Measurements from ENCODE around the gene KCNJ14. TPM values are rescaled to one million over a fixed set of nuclear protein-coding genes. Genes with fewer than 3 reads are reported as not detected.

Gene KCNJ14
- total RNA-seq, 1 donor from 2014 or later: 3.7 TPM

DNA sequence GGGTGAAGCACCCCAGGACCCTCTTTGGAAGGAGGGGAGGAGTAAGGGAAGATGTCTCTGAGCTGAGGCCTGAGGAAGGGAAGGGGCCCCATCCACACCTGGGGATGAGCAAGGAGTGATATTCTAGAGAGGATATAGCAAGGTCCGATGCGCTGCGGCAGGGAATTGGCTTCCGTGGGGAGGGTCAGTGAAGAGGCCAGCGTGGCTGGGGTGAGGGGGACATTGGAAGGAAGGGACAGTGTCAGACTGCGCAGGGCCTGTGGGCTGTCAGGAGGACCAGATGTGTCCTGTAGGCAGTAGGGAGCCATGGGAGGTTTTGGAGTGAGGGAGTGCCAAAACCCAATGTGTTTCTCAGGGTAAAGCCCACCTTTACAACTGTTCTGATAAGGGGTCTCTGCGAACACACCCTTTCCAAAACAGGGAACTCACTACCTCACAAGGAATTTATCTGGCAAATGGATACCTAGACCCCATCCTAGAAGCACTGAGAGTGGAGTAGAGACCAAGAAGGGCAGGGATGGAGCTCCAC lies 52.6 kb downstream of the KCNJ14 start:
- no peak overlapping the region for H3K27ac ChIP-seq
- no peak for DNase-seq (ENCODE audit: extremely low spot score in 2 of 2)
- TF ChIP-seq POLR2A (IDR thresholded peaks at IDR 0.05) (no peak), POLR2AphosphoS5 (IDR thresholded peaks at IDR 0.05; ENCODE audit: insufficient read depth in 1 of 2, low read depth in 1 of 2) (no peak)
- TF ChIP-seq, protein P1, sequence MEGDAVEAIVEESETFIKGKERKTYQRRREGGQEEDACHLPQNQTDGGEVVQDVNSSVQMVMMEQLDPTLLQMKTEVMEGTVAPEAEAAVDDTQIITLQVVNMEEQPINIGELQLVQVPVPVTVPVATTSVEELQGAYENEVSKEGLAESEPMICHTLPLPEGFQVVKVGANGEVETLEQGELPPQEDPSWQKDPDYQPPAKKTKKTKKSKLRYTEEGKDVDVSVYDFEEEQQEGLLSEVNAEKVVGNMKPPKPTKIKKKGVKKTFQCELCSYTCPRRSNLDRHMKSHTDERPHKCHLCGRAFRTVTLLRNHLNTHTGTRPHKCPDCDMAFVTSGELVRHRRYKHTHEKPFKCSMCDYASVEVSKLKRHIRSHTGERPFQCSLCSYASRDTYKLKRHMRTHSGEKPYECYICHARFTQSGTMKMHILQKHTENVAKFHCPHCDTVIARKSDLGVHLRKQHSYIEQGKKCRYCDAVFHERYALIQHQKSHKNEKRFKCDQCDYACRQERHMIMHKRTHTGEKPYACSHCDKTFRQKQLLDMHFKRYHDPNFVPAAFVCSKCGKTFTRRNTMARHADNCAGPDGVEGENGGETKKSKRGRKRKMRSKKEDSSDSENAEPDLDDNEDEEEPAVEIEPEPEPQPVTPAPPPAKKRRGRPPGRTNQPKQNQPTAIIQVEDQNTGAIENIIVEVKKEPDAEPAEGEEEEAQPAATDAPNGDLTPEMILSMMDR (IDR thresholded peaks at IDR 0.05): no peak
- H3K27me3 ChIP-seq: peaks cover 4% of the 10 kb centered on the region
- no peak overlapping the region for H3K4me3 ChIP-seq
- no peaks in the 10 kb centered on the region for H3K9me3 ChIP-seq
- H3K36me3 ChIP-seq: no peaks in the 10 kb centered on the region
- intact Hi-C loops (cut with DNase I): no loop called here
- H3K4me1 ChIP-seq: peaks cover 9% of the 10 kb centered on the region

DNA sequence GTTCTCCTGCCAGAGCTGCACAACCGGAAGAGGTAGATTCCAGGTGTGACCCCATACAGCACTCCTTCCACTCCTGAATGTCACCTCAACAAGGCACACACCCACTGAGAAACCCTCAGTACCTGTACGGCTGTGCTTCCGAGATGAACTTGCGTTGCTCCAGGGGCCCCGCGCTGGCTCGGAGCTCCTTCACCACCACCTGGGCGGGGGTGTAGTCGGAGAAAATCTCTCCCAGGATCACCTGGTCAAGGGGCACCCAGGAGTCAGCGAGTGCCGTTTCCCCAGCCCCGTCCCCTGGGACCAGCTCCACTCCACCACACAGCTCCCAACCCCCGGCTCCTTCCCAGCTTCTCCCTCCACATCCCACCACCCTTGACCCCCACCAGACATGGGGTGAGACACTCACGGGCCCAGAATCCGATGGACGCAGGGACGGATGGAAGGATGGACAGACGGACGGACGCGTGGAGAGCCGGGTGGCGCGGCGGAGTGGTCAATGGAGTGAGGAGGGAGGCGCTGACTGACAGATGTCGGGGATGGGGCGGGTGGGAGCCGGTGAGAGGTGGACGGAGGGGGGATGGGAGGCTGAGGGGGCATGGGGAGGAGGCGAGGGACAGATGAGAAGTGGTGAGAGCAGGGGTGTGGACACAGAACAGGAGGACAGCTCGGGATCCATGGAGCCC lies 53.5 kb downstream of the KCNJ14 start:
- TF ChIP-seq POLR2AphosphoS5 (IDR thresholded peaks at IDR 0.05; ENCODE audit: insufficient read depth in 1 of 2, low read depth in 1 of 2) (no peak), POLR2A (IDR thresholded peaks at IDR 0.05) (no peak)
- TF ChIP-seq, protein P1 (IDR thresholded peaks at IDR 0.05): no peak
- no peak overlapping the region for H3K4me3 ChIP-seq
- no peak overlapping the region for H3K27ac ChIP-seq
- H3K4me1 ChIP-seq: peaks cover 16% of the 10 kb centered on the region
- intact Hi-C loops (cut with DNase I): no loop called here
- no peaks in the 10 kb centered on the region for H3K9me3 ChIP-seq
- no peak for DNase-seq (ENCODE audit: extremely low spot score in 2 of 2)
- no peaks in the 10 kb centered on the region for H3K36me3 ChIP-seq
- peaks cover 4% of the 10 kb centered on the region for H3K27me3 ChIP-seq

DNA sequence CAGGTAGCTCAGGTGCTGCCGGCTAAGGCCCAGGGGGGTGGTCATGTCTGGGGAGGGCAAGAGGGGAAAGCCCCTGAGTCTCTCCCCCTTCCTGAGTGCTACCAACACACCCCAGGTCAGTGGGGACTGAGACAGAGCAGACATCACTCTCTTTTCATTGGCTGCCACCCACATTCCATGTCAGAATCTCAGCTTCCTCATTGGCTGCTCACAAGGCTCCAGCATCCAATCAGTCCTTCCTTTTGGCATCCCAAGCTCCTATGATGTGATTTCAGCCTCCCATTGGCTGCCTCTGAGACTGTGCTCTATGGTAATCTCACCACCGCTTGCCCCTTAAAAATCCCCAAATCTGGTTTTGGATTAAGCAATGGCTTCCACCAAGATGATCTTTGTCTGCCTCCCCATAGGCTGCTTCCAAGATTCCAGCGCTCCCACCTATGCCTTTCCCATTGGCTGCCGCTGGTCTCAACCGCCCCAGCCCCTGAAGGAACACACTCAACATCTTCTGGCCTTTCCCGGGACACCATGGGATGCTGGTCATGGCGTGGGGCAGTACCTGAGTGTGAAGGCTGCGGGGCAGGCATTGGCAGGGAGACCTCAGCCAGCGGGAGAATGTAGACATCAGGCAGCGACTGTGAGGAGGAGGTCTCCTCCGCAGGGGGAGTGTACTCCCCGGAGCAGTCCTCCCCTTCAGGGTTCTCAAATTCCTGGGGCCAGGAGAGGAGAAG lies 54.3 kb downstream of the KCNJ14 start:
- no peaks in the 10 kb centered on the region for H3K9me3 ChIP-seq
- H3K27ac ChIP-seq: no peak overlapping the region
- DNase-seq (ENCODE audit: extremely low spot score in 2 of 2): no peak
- H3K27me3 ChIP-seq: peaks cover 4% of the 10 kb centered on the region
- no peak for TF ChIP-seq POLR2A (IDR thresholded peaks at IDR 0.05)
- no peak overlapping the region for H3K4me3 ChIP-seq
- peaks cover 18% of the 10 kb centered on the region for H3K4me1 ChIP-seq
- no peaks in the 10 kb centered on the region for H3K36me3 ChIP-seq
- intact Hi-C loops (cut with DNase I): no loop called here

DNA sequence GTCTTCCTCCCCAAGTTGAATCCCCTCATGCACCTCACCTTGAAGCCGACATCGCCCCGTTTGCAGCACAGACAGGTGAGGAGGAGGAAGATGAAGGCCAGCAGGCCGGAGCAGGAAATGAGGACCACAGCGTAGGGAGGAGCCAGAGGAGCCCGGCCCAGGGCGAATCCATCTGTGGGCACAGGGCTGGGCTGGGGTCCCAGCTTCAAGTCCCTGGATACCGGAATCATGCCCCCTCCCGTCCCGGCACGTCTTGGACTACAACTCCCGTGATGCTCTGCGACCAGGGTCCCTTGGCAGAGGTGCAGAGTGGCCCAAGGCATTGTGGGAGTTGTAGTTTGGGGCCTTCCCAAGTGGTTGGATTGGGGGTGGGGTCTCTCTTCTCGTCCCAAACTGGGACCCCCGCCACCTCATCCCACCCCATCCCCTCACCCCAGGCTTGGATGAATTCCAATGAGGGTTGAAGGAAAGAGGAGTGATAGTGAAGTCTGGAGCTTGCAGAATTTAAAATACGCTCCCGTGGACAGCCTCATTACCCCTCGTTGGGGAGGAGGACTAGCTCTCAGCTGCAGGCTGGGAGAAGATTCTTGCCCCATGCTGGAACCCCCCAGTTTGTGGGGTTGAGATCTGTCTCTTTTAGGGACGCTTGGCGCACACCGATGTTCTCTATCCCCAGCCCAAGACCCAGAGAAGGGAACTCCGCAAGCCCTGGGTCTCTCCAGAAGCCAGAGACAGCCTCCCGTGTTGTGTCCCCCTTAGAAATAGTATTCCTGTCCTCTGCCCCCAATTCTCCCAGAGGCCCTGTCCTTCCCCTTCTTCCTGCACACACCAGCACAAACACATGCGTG lies 55.3 kb downstream of the KCNJ14 start:
- H3K36me3 ChIP-seq: no peaks in the 10 kb centered on the region
- peaks cover 18% of the 10 kb centered on the region for H3K4me1 ChIP-seq
- H3K27ac ChIP-seq: no peak overlapping the region
- H3K9me3 ChIP-seq: no peaks in the 10 kb centered on the region
- peaks cover 4% of the 10 kb centered on the region for H3K27me3 ChIP-seq
- no peak for TF ChIP-seq POLR2A (IDR thresholded peaks at IDR 0.05)
- TF ChIP-seq, protein P1 (IDR thresholded peaks at IDR 0.05): no peak
- TF ChIP-seq POLR2AphosphoS5 (IDR thresholded peaks at IDR 0.05; ENCODE audit: insufficient read depth in 1 of 2, low read depth in 1 of 2): peak; percentile 32 to 67
- intact Hi-C loops (cut with DNase I): no loop called here
- DNase-seq (ENCODE audit: extremely low spot score in 2 of 2): no peak
- peak overlapping the region; percentile 1 to 23 for H3K4me3 ChIP-seq

DNA sequence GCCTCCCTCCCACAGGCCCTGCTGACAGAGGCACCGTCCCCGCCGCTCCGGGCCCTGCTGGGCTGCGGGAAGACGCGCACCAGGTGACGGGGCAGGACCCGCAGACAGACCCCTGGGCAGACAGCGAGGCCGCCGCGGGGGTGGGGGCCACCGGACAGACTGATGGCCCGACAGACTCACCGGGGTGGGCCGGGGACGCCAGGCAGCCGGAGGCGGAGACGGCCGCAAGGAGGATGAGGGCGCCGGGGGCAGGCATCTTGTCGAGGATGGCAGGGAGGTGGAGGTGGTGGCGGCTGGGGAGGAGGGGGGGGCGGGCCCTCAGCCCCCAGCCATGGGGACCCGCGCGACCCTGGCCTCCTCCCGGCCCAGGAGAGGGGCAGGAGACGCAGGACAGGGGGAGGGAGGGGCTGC lies 56.0 kb downstream of the KCNJ14 start:
- Histone ChIP-seq H3K27me3 (peaks cover 4% of the 10 kb centered on the region), H3K27ac (no peak overlapping the region), H3K36me3 (no peaks in the 10 kb centered on the region), H3K4me1 (peaks cover 18% of the 10 kb centered on the region), H3K4me3 (peak overlapping the region; percentile 1 to 23), H3K9me3 (no peaks in the 10 kb centered on the region)
- intact Hi-C loops (cut with DNase I): no loop called here
- no peak for DNase-seq (ENCODE audit: extremely low spot score in 2 of 2)
- TF ChIP-seq POLR2AphosphoS5 (IDR thresholded peaks at IDR 0.05; ENCODE audit: insufficient read depth in 1 of 2, low read depth in 1 of 2): no peak
- TF ChIP-seq, protein P1 (IDR thresholded peaks at IDR 0.05): no peak
- no peak for TF ChIP-seq POLR2A (IDR thresholded peaks at IDR 0.05)

All from vagina (tissue), 2 donors.